Brain microvascular endothelial cell (primary cell): Measurements from ENCODE around the gene DOCK2.

Experiments
- DNase-seq: peaks from one replicate; pipeline ENCODE4 v3.0.0-alpha.2; 2020
- H3K27ac ChIP-seq: fragments of 250-450 bp; sonication (Bioruptor Pico); 2 replicates; pipeline ENCODE4 v1.5.1; 2020; ENCODE audit warnings: mild to moderate bottlenecking, moderate library complexity
- H3K27me3 ChIP-seq: fragments of 250-450 bp; sonication (Bioruptor Pico); replicated peaks from 2 replicates; pipeline ENCODE4 v1.5.1; 2020; ENCODE audit warnings: mild to moderate bottlenecking
- H3K36me3 ChIP-seq: fragments of 250-450 bp; sonication (Bioruptor Pico); replicated peaks from 2 replicates; pipeline ENCODE4 v1.5.1; 2020; ENCODE audit warnings: mild to moderate bottlenecking
- H3K4me3 ChIP-seq: 2 replicates; pipeline ENCODE4 v1.5.1; 2011; ENCODE audit warnings: low read depth, mild to moderate bottlenecking, control low read depth, low read length, moderate library complexity
- CTCF ChIP-seq: IDR thresholded peaks from 2 replicates; pipeline ENCODE4 v1.5.1; 2011; ENCODE audit warnings: low read depth, mild to moderate bottlenecking, moderate library complexity, low read length, control low read depth, inconsistent platforms; ENCODE audit errors: missing control alignments
- in situ Hi-C: cut with HindIII; loops from 2 replicates; pipeline ENCODE4 v1.10.0; 2017; ENCODE audit warnings: low sequenced_read_pairs, low pct_ligation_motif_present

DOCK2 gene

GRCh38 chr5:170112876-170113521 lies 475.9 kb downstream of the DOCK2 start:
- no peak for DNase-seq
- TF ChIP-seq CTCF = no peak
- Histone ChIP-seq H3K4me3 (no peak overlapping the region), H3K27ac (no peak overlapping the region), H3K27me3 (no peaks in the 10 kb centered on the region), H3K36me3 (no peaks in the 10 kb centered on the region)
- in situ Hi-C loops = no loop called here

GRCh38 chr5:170113522-170113900 lies 476.4 kb downstream of the DOCK2 start:
- H3K27me3 ChIP-seq = no peaks in the 10 kb centered on the region
- no peak overlapping the region for H3K4me3 ChIP-seq
- no peaks in the 10 kb centered on the region for H3K36me3 ChIP-seq
- no peak overlapping the region for H3K27ac ChIP-seq
- DNase-seq = no peak
- no peak for TF ChIP-seq CTCF
- in situ Hi-C loops = no loop called here

- DNase-seq = no peak
- H3K27ac ChIP-seq = no peak overlapping the region
- in situ Hi-C loops = no loop called here
Observed at GRCh38 chr5:170114271-170114670, 477.2 kb downstream of the DOCK2 start.

GRCh38 chr5:170115925-170116324 lies 478.9 kb downstream of the DOCK2 start:
- H3K4me3 ChIP-seq = no peak overlapping the region
- TF ChIP-seq CTCF = no peak
- in situ Hi-C loops = no loop called here
- DNase-seq = no peak
- no peaks in the 10 kb centered on the region for H3K36me3 ChIP-seq
- H3K27ac ChIP-seq = no peak overlapping the region
- H3K27me3 ChIP-seq = no peaks in the 10 kb centered on the region

More at GRCh38 chr5:170114271-170114670, 477.2 kb downstream of the DOCK2 start:
- no peaks in the 10 kb centered on the region for H3K36me3 ChIP-seq
- no peak overlapping the region for H3K4me3 ChIP-seq
- H3K27me3 ChIP-seq = no peaks in the 10 kb centered on the region
- no peak for TF ChIP-seq CTCF

- Histone ChIP-seq H3K27ac (no peak overlapping the region), H3K4me3 (no peak overlapping the region), H3K36me3 (no peaks in the 10 kb centered on the region), H3K27me3 (no peaks in the 10 kb centered on the region)
- TF ChIP-seq CTCF = no peak
- in situ Hi-C loops = no loop called here
- no peak for DNase-seq
Observed at GRCh38 chr5:170117736-170118135, 480.7 kb downstream of the DOCK2 start.

GRCh38 chr5:170120576-170120975 lies 483.5 kb downstream of the DOCK2 start:
- Histone ChIP-seq H3K4me3 (no peak overlapping the region), H3K36me3 (no peaks in the 10 kb centered on the region), H3K27me3 (no peaks in the 10 kb centered on the region), H3K27ac (no peak overlapping the region)
- no peak for DNase-seq
- in situ Hi-C loops = no loop called here
- TF ChIP-seq CTCF = no peak
